Measurements from ENCODE around the gene CAMK2A. TPM values are rescaled to one million over a fixed set of nuclear protein-coding genes. Genes with fewer than 3 reads are reported as not detected.

CAMK2A gene
- total and polyA plus RNA-seq, 2 donors (not counting 1 experiment from before 2014, with no cell fraction given) = 2.1 to 3.1 TPM

- no peak for DNase-seq (ENCODE audit: low read depth in 2 of 2)
- H3K79me2 ChIP-seq (ENCODE audit: control insufficient read depth, insufficient read depth, low read length) = peaks cover 11% of the 10 kb centered on the region
- H3K4me2 ChIP-seq (ENCODE audit: extremely low read depth, insufficient read depth, low read length) = no peak overlapping the region
- no peak overlapping the region for H3K4me3 ChIP-seq (replicated peaks in 1 of 4; ENCODE audit: control extremely low read depth in 1 of 4, insufficient read depth in 1 of 4, low read depth in 3 of 4, low read length in 4 of 4)
- H3K9me3 ChIP-seq (ENCODE audit: control insufficient read depth, insufficient read depth, low read depth, low read length) = no peaks in the 10 kb centered on the region
- H3K27ac ChIP-seq (ENCODE audit: insufficient read depth, low read length) = no peak overlapping the region
- H4K20me1 ChIP-seq (ENCODE audit: control insufficient read depth, extremely low read depth, insufficient read depth, low read length) = no peaks in the 10 kb centered on the region
- H3K4me1 ChIP-seq (ENCODE audit: control insufficient read depth, extremely low read depth, insufficient read depth, low read length) = peaks cover 23% of the 10 kb centered on the region
- peaks cover 2% of the 10 kb centered on the region for H3K36me3 ChIP-seq (ENCODE audit: control insufficient read depth, insufficient read depth, low read length)
- H3K27me3 ChIP-seq (ENCODE audit: control insufficient read depth, insufficient read depth, low read length) = no peaks in the 10 kb centered on the region
- H2AFZ ChIP-seq (ENCODE audit: low read length) = no peak overlapping the region
- H3K9ac ChIP-seq (ENCODE audit: insufficient read depth, low read length) = no peak overlapping the region
- TF ChIP-seq EZH2 (IDR thresholded peaks at IDR 0.05; ENCODE audit: low read length, missing control alignments) (no peak), CTCF (conservative IDR thresholded peaks at IDR 0.05 in 1 of 2, IDR thresholded peaks at IDR 0.05 in 1 of 2; ENCODE audit: low read depth in 1 of 2, low read length in 2 of 2) (no peak)
Measured at GRCh38 chr5:150295741-150296486, 6.3 kb upstream of the CAMK2A start.

- DNase-seq (ENCODE audit: low read depth in 2 of 2) = peak; percentile 74 to 78
- Histone ChIP-seq H3K4me2 (ENCODE audit: extremely low read depth, insufficient read depth, low read length) (no peak overlapping the region), H2AFZ (ENCODE audit: low read length) (no peak overlapping the region)
Measured at GRCh38 chr5:150295172-150295634, 5.6 kb upstream of the CAMK2A start.

GRCh38 chr5:150294551-150295071 lies 5.0 kb upstream of the CAMK2A start:
- Histone ChIP-seq H2AFZ (ENCODE audit: low read length) (no peak overlapping the region), H4K20me1 (ENCODE audit: control insufficient read depth, extremely low read depth, insufficient read depth, low read length) (no peaks in the 10 kb centered on the region), H3K27me3 (ENCODE audit: control insufficient read depth, insufficient read depth, low read length) (no peaks in the 10 kb centered on the region), H3K4me1 (ENCODE audit: control insufficient read depth, extremely low read depth, insufficient read depth, low read length) (peaks cover 21% of the 10 kb centered on the region), H3K4me2 (ENCODE audit: extremely low read depth, insufficient read depth, low read length) (no peak overlapping the region), H3K79me2 (ENCODE audit: control insufficient read depth, insufficient read depth, low read length) (peaks cover 7% of the 10 kb centered on the region), H3K27ac (ENCODE audit: insufficient read depth, low read length) (peak overlapping the region; percentile 34), H3K9me3 (ENCODE audit: control insufficient read depth, insufficient read depth, low read depth, low read length) (no peaks in the 10 kb centered on the region), H3K4me3 (replicated peaks in 1 of 4; ENCODE audit: control extremely low read depth in 1 of 4, insufficient read depth in 1 of 4, low read depth in 3 of 4, low read length in 4 of 4) (no peak overlapping the region), H3K36me3 (ENCODE audit: control insufficient read depth, insufficient read depth, low read length) (peaks cover 2% of the 10 kb centered on the region), H3K9ac (ENCODE audit: insufficient read depth, low read length) (no peak overlapping the region)
- TF ChIP-seq CTCF (conservative IDR thresholded peaks at IDR 0.05 in 1 of 2, IDR thresholded peaks at IDR 0.05 in 1 of 2; ENCODE audit: low read depth in 1 of 2, low read length in 2 of 2) = no peak
- TF ChIP-seq EZH2 (IDR thresholded peaks at IDR 0.05; ENCODE audit: low read length, missing control alignments) = no peak
- no peak for DNase-seq (ENCODE audit: low read depth in 2 of 2)

More at GRCh38 chr5:150295172-150295634, 5.6 kb upstream of the CAMK2A start:
- Histone ChIP-seq H3K9ac (ENCODE audit: insufficient read depth, low read length) (no peak overlapping the region), H3K36me3 (ENCODE audit: control insufficient read depth, insufficient read depth, low read length) (peaks cover 2% of the 10 kb centered on the region), H3K79me2 (ENCODE audit: control insufficient read depth, insufficient read depth, low read length) (peaks cover 7% of the 10 kb centered on the region), H4K20me1 (ENCODE audit: control insufficient read depth, extremely low read depth, insufficient read depth, low read length) (no peaks in the 10 kb centered on the region), H3K27ac (ENCODE audit: insufficient read depth, low read length) (peak overlapping the region; percentile 34), H3K4me1 (ENCODE audit: control insufficient read depth, extremely low read depth, insufficient read depth, low read length) (peaks cover 22% of the 10 kb centered on the region), H3K9me3 (ENCODE audit: control insufficient read depth, insufficient read depth, low read depth, low read length) (no peaks in the 10 kb centered on the region), H3K4me3 (replicated peaks in 1 of 4; ENCODE audit: control extremely low read depth in 1 of 4, insufficient read depth in 1 of 4, low read depth in 3 of 4, low read length in 4 of 4) (no peak overlapping the region), H3K27me3 (ENCODE audit: control insufficient read depth, insufficient read depth, low read length) (no peaks in the 10 kb centered on the region)
- TF ChIP-seq EZH2 (IDR thresholded peaks at IDR 0.05; ENCODE audit: low read length, missing control alignments) = no peak

Measured in fibroblast of lung (primary cell).